SKM-1 (cell line): ENCODE results near the gene PTPN6.
A peak's percentile ranks its signal among the peaks of the same experiment; 100 is the strongest.

ENCODE experiments used
- DNase-seq: peaks from one replicate; lab custom pipeline; 2025; ENCODE audit not compliant: unreplicated experiment; lab: John Stamatoyannopoulos, UW

Gene PTPN6

DNA sequence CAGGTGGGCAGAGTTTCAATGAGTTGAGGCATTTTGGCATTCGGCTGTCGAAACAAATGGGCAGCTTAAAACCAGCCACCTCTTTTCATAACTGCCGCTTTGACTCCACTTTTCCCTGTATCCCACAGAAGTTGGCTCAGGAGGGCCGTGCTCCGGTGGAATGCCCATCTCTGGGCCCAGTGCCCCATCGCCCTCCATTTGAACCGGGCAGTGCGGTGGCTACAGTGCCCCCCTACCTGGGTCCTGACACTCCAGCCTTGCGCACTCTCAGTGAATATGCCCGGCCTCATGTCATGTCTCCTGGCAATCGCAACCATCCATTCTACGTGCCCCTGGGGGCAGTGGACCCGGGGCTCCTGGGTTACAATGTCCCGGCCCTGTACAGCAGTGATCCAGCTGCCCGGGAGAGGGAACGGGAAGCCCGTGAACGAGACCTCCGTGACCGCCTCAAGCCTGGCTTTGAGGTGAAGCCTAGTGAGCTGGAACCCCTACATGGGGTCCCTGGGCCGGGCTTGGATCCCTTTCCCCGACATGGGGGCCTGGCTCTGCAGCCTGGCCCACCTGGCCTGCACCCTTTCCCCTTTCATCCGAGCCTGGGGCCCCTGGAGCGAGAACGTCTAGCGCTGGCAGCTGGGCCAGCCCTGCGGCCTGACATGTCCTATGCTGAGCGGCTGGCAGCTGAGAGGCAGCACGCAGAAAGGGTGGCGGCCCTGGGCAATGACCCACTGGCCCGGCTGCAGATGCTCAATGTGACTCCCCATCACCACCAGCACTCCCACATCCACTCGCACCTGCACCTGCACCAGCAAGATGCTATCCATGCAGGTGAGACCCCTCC, 12.6 kb upstream of the PTPN6 start:
- DNase-seq, result no peak

DNA sequence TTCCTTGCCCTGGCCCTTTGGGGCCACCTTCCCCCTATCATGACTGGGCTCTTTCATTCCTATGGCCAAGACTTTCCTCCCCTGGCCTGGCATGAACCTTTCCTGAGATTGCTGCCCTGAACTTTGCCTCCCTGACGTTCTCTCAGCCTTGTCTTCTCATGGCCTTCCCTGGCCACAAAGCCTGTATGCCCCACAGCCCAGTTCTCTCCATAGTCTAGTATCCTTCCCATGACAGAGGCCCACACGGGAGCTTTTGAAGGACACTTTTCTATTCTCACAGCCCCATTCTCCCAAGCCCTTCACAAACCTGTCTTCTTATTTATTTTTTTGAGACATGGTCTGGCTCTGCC, 12.0 kb upstream of the PTPN6 start:
- no peak for DNase-seq

DNA sequence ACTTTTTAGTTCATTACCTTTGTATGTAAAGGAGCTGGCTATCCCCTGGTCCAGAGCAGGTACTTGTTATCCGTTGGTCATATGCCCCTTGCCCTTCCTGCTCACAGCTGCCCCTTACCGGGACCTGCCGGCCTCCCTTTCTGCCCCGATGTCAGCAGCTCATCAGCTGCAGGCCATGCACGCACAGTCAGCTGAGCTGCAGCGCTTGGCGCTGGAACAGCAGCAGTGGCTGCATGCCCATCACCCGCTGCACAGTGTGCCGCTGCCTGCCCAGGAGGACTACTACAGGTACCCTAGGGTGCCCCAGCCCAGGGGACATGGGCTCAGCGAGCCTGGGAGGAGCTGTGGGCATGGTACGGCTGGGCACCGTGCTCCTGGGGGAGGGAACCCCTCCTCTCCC, 9.9 kb upstream of the PTPN6 start:
- DNase-seq, result no peak

DNA sequence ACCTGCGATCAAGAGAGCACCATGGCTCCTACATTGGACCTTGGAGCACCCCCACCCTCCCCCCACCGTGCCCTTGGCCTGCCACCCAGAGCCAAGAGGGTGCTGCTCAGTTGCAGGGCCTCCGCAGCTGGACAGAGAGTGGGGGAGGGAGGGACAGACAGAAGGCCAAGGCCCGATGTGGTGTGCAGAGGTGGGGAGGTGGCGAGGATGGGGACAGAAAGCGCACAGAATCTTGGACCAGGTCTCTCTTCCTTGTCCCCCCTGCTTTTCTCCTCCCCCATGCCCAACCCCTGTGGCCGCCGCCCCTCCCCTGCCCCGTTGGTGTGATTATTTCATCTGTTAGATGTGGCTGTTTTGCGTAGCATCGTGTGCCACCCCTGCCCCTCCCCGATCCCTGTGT, 9.4 kb upstream of the PTPN6 start:
- no peak for DNase-seq

DNA sequence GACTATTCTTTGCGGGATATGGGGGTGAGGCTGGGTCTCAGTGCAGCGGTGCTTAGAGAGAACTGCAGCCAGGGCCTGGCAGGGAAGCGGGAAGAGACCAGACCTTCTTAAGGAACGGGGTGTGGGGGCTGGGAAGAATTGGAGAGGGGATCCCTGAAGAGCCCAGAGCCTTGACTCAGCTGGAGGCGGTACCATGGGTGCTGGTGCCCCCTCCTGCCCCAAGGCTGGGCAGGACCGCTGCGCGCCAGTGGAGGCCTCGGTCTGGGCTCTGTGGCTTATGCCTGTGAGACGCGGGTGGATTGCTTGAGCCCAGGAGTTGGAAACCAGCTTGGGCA, 8.9 kb upstream of the PTPN6 start:
- DNase-seq, result no peak

DNA sequence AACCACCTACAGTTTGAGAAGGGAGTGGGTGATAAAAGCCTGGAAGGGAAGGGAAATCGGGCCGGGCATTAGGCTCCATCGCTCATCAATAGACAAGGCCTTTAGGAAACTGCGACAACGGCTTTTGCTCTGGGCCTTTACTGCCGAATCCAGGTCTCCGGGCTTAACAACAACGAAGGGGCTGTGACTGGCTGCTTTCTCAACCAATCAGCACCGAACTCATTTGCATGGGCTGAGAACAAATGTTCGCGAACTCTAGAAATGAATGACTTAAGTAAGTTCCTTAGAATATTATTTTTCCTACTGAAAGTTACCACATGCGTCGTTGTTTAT, 7.8 kb upstream of the PTPN6 start:
- no peak for DNase-seq

DNA sequence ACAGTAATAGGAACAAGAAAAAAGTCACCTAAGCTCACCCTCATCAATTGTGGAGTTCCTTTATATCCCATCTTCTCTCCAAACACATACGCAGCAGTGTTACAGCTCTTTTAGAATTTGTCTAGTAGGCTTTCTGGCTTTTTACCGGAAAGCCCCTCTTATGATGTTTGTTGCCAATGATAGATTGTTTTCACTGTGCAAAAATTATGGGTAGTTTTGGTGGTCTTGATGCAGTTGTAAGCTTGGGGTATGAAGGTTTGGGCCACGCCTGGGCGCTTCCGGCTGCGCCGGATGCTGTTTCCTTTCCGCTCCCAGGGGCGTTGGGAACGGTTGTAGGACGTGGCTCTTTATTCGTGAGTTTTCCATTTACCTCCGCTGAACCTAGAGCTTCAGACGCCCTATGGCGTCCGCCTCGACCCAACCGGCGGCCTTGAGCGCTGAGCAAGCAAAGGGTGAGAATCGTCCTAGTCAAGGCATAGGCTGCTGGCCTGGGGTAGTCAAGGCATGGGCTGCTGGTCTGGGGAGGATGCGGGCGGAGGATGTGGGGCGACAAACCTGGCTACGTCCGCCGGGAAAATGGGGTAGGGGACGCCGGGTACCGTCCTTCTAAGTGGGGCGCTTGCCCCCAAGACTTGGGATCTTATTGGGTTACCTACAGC, 7.3 kb upstream of the PTPN6 start, which contains the start of the genes C12orf57 and RNU7-1:
Gene C12orf57 (plus strand): TSS at position 301 of the 659 bp plus-strand sequence. CDS start 100 bp downstream, at position 401.
Gene RNU7-1 (plus strand): TSS at position 95 of the 659 bp plus-strand sequence.
- DNase-seq, result no peak

DNA sequence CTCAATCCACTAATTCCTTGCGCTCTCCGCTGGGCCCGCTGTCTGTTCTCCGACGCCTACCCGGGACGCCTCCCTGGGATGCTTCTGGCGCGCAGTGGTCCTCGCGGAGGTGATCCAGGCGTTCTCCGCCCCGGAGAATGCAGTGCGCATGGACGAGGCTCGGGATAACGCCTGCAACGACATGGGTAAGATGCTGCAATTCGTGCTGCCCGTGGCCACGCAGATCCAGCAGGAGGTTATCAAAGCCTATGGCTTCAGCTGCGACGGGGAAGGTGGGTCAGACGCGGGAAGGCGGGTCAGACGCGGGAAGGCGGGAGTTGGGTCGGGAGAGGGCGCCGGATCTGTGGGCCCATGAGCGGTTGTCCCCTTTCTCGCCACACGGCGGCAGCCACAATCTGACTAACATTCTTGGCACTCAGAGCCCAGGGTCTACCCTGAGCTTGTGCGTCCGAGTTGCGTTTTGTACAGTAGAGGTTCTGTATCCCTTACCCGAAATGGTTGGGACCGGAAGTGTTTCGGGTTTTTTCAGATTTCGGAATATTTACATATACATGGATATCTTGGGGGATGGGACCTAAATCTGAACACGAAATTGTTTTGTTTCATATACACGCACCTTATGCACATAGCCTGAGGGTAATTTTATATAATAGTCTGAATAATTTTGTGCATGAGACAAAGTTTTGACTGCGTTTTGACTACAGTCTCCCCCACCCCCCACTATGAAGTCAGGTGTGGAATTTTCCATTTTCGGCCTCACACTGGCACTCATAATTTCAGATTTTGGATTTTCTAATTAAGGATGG, 6.6 kb upstream of the PTPN6 start:
- peak; percentile 45 for DNase-seq

DNA sequence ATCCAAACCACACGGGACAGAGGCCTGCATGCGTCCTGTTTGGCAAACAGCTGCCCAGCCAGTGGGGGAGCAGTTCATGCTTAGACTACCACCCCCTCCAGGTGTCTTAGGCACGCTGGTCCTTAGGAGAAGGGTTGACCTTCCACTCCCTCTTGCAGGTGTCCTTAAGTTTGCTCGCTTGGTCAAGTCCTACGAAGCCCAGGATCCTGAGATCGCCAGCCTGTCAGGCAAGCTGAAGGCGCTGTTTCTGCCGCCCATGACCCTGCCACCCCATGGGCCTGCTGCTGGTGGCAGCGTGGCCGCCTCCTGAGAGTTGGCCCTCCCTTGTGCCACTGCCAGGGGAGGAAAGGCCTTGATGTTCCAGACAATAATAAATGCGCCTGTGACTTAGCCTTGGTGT, 5.5 kb upstream of the PTPN6 start:
- no peak for DNase-seq

DNA sequence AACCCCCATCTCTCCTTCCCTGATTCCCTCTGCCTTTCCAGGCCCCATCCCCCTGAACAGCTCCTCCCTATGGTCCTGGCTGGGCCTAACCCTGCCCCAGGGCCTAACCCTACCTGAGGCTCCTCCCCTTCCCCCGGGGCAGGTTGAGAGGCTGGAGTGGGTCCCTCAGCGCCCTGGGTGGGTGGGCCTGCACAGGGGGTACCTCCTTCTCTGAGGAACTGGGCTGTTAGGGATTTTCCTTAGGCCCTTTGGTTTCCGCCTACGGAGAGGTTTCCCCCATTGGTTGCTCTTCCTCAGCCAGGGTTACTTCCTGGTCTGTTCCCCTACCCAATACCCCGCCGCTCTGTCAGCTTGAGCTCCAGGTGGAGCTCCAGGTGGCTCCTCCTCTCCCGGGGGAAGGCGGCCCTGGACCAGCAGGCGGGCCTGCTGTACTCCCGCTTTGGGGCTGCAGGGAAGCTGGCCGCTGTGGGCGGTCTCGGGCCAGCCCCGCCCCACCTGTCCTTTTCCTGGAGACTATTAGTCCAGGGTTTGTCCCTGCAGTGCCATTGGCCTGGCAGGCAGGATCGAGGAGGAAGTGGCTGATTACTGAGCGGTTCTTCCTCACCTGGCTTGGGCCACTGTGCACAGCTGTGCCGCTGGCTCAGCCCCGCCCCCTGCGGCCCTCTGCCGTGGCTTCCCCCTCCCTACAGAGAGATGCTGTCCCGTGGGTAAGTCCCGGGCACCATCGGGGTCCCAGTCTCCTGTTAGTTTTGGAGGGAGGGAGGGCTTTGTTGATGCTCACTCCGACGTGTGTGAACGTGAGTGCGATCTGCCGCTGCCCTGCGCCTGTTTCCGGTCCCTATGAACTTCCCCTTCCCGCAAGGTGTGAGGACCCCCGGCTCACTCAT, 4.9 kb upstream of the PTPN6 start:
- DNase-seq, result no peak

DNA sequence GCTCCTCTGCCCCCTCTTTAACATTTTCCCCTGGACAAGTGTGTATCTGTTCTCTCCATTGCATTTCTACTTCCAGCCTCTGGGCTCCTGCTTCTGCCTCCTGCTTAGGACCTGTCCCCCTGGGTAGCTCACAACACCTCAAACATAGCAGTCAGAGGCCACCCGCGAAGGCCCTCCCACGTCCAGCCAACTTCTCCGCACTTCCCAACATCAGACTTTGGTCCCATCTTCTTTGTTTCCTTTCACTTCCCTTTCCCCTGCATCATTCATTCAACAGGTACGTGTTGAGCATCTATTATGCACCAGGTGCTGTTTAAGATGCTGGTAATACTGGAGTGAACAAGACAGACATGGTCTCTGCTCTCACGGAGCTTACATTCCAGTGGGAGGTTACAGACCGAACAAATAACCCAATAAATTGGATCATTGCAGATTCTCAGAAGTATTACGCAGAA, 4.2 kb upstream of the PTPN6 start:
- no peak for DNase-seq

DNA sequence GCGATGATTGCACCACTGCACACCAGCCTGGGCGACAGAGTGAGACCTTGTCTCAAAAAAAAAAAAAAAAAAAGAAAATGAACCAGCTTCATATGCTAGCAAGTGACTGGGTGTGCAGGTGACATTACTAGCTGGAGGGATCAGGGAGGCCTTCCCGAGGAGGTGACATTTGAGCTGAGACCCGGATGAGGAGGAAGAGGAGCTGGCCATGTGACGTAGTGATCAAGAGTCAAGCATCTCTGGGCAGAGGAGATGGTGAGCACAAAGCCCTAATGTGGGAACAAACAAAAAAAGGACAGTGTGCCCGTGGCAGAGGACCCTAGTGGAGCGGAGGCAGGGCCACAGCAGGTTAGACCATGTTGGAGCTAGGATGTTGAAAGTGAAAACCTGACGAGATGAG, 3.5 kb upstream of the PTPN6 start:
- no peak for DNase-seq

DNA sequence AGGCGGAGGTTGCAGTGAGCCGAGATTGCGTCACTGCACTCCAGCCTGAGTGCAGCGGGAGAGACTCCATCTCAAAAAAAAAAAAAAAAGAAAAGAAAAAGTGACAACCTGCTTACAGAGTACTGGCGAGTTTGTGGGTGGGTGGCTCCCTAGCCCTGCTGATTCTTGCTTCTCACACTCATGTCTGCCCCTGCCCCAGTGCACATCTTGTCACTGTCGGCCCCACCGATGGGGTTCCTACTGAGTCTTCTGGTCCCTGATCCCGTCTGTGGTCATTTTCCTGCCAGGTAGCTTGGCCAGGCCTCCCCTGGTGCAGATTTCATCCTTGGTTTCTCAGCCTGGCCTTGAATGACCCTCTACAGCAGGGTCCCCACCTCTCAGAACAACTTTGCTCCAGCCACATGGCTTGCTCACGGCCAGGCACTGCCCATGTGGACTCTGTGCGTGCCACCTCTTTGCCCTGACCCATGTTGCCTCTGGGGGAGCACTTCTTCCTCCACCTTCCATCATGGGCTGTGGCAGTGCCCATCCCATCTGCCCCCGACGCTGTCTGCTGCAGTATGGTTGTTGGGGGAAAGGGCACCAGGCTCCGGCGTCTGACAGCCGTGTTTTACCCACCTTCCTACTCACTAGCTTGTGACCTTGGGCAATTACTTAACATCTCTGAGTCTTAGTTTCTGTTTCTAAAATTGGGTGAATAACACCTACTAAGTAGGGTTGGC, 2.1 kb upstream of the PTPN6 start:
- no peak for DNase-seq

DNA sequence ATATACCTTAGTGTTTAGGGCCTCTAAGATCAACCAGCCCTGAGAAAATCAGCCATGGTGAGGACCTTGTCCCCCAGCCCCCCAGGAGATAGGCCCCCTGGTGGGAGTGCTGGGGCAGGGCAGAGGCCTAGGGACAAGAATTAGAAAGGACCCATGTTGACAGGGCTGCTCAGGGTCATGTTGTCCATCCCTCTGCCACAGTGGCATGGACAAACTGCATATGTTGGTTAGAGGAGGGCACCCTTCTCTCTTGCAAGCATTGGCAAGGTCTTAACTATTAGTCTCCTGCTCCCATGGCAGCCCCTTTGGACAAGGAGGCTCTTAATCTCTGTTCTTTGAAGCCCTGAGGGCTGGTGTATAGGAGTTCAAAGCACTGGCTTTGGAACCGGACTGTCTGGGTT, 755 bp upstream of the PTPN6 start:
- DNase-seq, result no peak

DNA sequence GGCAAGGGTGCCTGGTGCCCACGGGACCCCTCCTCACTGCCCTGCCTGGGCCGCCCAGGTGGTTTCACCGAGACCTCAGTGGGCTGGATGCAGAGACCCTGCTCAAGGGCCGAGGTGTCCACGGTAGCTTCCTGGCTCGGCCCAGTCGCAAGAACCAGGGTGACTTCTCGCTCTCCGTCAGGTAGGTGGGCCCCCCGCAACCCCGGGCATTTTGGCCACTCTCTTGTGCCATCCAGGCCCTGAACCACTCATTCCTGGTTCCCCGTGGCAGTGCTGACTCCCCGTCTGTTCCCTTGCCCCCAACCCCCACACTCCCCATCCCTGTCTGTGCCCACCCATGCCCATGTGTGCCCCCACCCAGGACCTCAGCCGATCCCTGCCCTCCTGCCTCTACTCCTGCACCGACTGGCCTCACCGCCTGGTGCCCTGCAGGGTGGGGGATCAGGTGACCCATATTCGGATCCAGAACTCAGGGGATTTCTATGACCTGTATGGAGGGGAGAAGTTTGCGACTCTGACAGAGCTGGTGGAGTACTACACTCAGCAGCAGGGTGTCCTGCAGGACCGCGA, 480 bp downstream of the PTPN6 start:
- DNase-seq, result no peak

DNA sequence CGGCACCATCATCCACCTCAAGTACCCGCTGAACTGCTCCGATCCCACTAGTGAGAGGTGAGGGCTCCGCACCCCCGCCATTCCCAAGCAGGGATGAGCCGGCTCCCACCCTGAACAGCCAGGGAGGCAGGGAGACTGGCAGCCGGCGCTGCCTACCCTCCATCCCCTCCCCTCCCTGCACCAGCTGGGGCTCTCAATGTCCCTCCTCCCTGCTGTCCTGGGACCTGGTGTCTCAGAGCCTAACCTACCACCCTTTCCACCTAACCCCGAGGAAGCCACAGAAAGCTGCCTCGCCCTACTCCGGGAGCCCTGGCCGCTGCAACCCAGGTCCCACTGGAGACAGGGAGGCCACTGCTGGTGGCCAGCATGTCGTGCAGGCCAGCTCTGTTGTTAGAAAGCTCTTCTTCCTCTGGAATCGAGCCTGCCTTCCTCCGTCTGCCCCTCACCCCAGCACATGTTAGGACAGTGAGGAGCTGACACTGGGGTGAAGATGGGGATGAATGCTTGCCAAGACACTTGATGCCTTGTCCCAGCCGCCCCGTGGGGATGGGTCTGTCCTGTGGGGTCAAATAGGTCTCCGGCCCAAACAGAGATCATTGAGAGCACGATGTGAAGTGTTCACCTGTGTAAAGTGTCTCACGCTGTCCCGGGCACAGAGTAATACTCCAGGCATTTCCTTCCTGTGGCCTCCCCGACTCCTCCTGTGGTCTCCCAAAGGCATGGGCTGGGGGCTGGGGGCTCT, 1.1 kb downstream of the PTPN6 start:
- DNase-seq, result no peak

DNA sequence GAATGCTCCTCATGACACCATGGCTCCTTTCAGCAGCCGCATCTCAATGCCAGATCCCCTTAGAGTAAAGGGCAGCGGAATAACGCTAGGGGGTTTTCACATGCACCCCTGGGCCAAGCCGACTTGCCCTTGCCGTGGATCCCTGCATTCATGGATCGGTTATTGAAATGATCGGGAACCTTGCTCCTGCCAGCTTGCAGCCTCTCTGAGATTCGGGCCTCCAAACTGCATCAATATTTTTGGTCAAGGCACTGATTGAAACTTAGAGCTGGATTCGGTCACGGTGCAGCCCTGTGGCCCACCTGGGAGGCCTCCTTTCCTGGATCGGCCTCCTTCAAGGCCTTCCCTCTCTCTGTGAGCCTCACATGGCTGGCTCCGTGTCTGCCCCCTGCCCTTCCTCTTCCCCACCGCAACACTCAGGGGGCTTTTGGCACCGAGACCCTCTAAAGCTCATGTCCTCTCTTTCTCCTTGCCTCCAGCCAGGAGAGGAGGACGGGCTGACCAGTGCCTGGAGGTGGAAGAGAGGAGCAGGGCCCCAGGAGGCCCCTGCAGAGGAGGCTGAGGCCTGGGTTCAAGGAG, 1.8 kb downstream of the PTPN6 start:
- no peak for DNase-seq

DNA sequence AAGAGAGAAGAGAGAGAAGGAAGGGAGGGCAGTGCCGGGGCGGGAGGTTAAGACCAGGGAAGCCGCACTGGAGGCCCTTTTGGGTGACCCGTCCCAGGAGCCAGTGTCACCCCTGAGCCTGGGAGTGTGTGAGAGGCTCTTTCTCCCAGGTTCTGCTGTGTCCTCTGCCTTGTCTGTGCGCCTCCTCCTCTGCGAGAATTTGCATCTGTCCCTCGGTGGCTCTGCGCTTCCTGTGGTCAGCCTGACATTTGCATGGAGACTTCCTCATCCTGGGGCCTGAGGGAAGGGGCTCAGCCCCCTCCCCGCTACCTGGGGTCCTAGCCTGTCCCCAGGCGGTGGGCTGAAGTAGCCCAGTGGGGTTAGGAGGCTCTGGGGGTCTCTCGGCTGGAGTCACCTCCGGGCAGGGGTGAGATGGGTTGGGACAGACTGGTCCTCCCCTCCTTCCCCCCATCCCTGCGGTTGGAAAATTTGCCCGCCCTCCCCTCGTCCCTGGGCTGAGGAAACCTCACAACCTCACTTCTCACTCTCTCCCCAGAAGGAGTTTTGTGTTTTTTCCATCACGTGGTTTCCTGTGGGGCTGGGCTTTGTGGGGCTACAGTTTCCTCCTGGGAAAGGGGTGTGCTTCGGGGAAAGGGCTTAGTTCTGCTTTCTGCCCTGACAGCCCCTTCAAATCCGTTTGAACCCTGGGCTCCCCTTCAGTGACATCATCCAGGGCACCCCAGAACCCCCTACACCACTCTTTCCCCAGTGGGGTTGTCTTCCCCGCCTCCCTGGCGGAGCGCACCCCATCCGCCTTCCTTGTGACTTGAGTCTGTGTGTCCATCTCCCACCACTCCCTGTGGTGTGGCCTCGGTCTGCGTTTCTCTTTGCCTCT, 2.5 kb downstream of the PTPN6 start:
- DNase-seq, result peak; percentile 66
